RWPE2 (cell line): ENCODE results near the gene SS18L1.

Source experiments
- ATAC-seq: fragments of 200-7000 bp; cut with Tn5 transposase; 3 replicates; pipeline ENCODE4 v1.9.1; 2021; ENCODE audit warnings: low read depth
- DNase-seq: peaks from one replicate; pipeline ENCODE4 v3.0.0-alpha.2; 2020; ENCODE audit warnings: low spot score
- H3K27ac ChIP-seq: fragments of 450-650 bp; 2 replicates; pipeline ENCODE4 v1.5.1; 2017; ENCODE audit warnings: mild to moderate bottlenecking; ENCODE audit not compliant: poor library complexity, severe bottlenecking
- H3K27me3 ChIP-seq: fragments of 250-450 bp; sonication (Bioruptor Pico); 2 replicates; pipeline ENCODE4 v1.5.1; 2021; ENCODE audit warnings: mild to moderate bottlenecking, moderate library complexity; ENCODE audit not compliant: insufficient read depth, poor library complexity, severe bottlenecking
- H3K36me3 ChIP-seq: fragments of 250-450 bp; sonication (Bioruptor Pico); 2 replicates; pipeline ENCODE4 v1.5.1; 2020; ENCODE audit warnings: low read depth, mild to moderate bottlenecking, moderate library complexity
- H3K4me1 ChIP-seq: fragments of 250-450 bp; sonication (Bioruptor Pico); 2 replicates; pipeline ENCODE4 v1.5.1; 2021; ENCODE audit warnings: mild to moderate bottlenecking, moderate library complexity; ENCODE audit not compliant: insufficient read depth, poor library complexity, severe bottlenecking
- H3K4me3 ChIP-seq: fragments of 250-450 bp; sonication (Bioruptor Pico); 2 replicates; pipeline ENCODE4 v1.5.1; 2021; ENCODE audit warnings: mild to moderate bottlenecking, moderate library complexity; ENCODE audit not compliant: severe bottlenecking
- H3K9me3 ChIP-seq: fragments of 250-450 bp; sonication (Bioruptor Pico); 2 replicates; pipeline ENCODE4 v1.5.1; 2021; ENCODE audit warnings: mild to moderate bottlenecking, moderate library complexity; ENCODE audit not compliant: severe bottlenecking
- CTCF ChIP-seq: fragments of 450-650 bp; IDR thresholded peaks from one replicate; pipeline ENCODE4 v1.5.1; 2017; ENCODE audit warnings: mild to moderate bottlenecking, moderate library complexity; ENCODE audit not compliant: poor library complexity, severe bottlenecking

SS18L1 gene

GRCh38 chr20:62217913-62218773 is 74.6 kb downstream of the SS18L1 start:
- DNase-seq, result no peak
- ATAC-seq, result no peak
- no peaks in the 10 kb centered on the region for H3K36me3 ChIP-seq
- H3K9me3 ChIP-seq, result no peaks in the 10 kb centered on the region
- H3K27ac ChIP-seq, result no peak overlapping the region
- peaks cover 90% of the 10 kb centered on the region for H3K27me3 ChIP-seq
- H3K4me1 ChIP-seq, result no peaks in the 10 kb centered on the region
- H3K4me3 ChIP-seq, result no peak overlapping the region
- no peak for TF ChIP-seq CTCF

GRCh38 chr20:62219101-62219991 is 75.8 kb downstream of the SS18L1 start:
- no peak for TF ChIP-seq CTCF
- Histone ChIP-seq H3K36me3 (no peaks in the 10 kb centered on the region), H3K9me3 (no peaks in the 10 kb centered on the region), H3K27ac (no peak overlapping the region), H3K4me3 (peak overlapping the region; percentile 28), H3K4me1 (no peaks in the 10 kb centered on the region), H3K27me3 (peaks cover 95% of the 10 kb centered on the region)
- DNase-seq, result no peak
- ATAC-seq, result no peak

- DNase-seq, result no peak
- peak within 1 kb of the TSS; percentile 28 for H3K4me3 ChIP-seq
- ATAC-seq, result peak; percentile 24
- peaks cover 95% of the 10 kb centered on the region for H3K27me3 ChIP-seq
- H3K9me3 ChIP-seq, result no peaks in the 10 kb centered on the region
- no peak within 1 kb of the TSS for H3K27ac ChIP-seq
- no peak for TF ChIP-seq CTCF
- H3K4me1 ChIP-seq, result no peaks in the 10 kb centered on the region
- no peaks in the 10 kb centered on the region for H3K36me3 ChIP-seq
Observed at GRCh38 chr20:62219992-62220665, 76.6 kb downstream of the SS18L1 start, which contains the start of gene HRH3. Gene HRH3 (minus strand): TSS chr20:62220278. CDS start chr20:62219970, 308 bp downstream.

- no peaks in the 10 kb centered on the region for H3K9me3 ChIP-seq
- H3K27me3 ChIP-seq, result peaks cover 94% of the 10 kb centered on the region
- no peak overlapping the region for H3K27ac ChIP-seq
- H3K4me3 ChIP-seq, result no peak overlapping the region
- peak; percentile 10 for TF ChIP-seq CTCF
- ATAC-seq, result no peak
- DNase-seq, result no peak
- H3K36me3 ChIP-seq, result no peaks in the 10 kb centered on the region
- no peaks in the 10 kb centered on the region for H3K4me1 ChIP-seq
Observed at GRCh38 chr20:62220666-62221568, 77.3 kb downstream of the SS18L1 start.
